Choroid plexus epithelial cell (primary cell): ENCODE measurements around the gene UBC.
A peak's percentile ranks its signal among the peaks of the same experiment; 100 is the strongest.
"Not testable (repeated sequence)": the region's sequence is repeated elsewhere in the genome, so short reads cannot be mapped to it uniquely, and the experiment has no call there.

Experiments used
- DNase-seq: peaks from one replicate; pipeline ENCODE4 v3.0.0-alpha.2; 2010; ENCODE audit warnings: low read depth
- H3K4me3 ChIP-seq: 2 replicates; pipeline ENCODE4 v1.5.1; 2011; ENCODE audit warnings: low read depth, mild to moderate bottlenecking, control low read depth, low read length, moderate library complexity
- CTCF ChIP-seq: conservative IDR thresholded peaks from 2 replicates; pipeline ENCODE4 v1.5.1; 2011; ENCODE audit warnings: low read depth, mild to moderate bottlenecking, control low read depth, inconsistent platforms, low read length, moderate library complexity

The UBC gene

GRCh38 chr12:124913474-124914391 lies 717 bp downstream of the UBC start:
- H3K4me3 ChIP-seq, result peak overlapping the region; percentile 98
- TF ChIP-seq CTCF, result peak; percentile 67
- DNase-seq, result peak; percentile 84

GRCh38 chr12:124912529-124913287 lies 1.7 kb downstream of the UBC start:
- peak overlapping the region; percentile 98 for H3K4me3 ChIP-seq

GRCh38 chr12:124911521-124911920 lies 2.9 kb downstream of the UBC start:
- H3K4me3 ChIP-seq, result peak overlapping the region; percentile 52

More at GRCh38 chr12:124912529-124913287, 1.7 kb downstream of the UBC start:
- not testable (repeated sequence) for DNase-seq

GRCh38 chr12:124910561-124911478 lies 3.6 kb downstream of the UBC start:
- peak; percentile 50 for DNase-seq
- no peak for TF ChIP-seq CTCF
- H3K4me3 ChIP-seq, result peak overlapping the region; percentile 52

More at GRCh38 chr12:124911521-124911920, 2.9 kb downstream of the UBC start:
- not testable (repeated sequence) for DNase-seq

GRCh38 chr12:124909831-124910560 lies 4.5 kb downstream of the UBC start:
- peak overlapping the region; percentile 52 for H3K4me3 ChIP-seq

GRCh38 chr12:124906606-124907261 lies 7.7 kb downstream of the UBC start:
- peak; percentile 96 for DNase-seq
- peak; percentile 99 for TF ChIP-seq CTCF
- H3K4me3 ChIP-seq, result no peak overlapping the region

More at GRCh38 chr12:124909831-124910560, 4.5 kb downstream of the UBC start:
- no peak for TF ChIP-seq CTCF
- DNase-seq, result peak; percentile 45
